A549 treated with CpdA at 1 μM for 4 hours (cell line): Measurements from ENCODE around the gene ARHGAP23. TPM values are rescaled to one million over a fixed set of nuclear protein-coding genes. Genes with fewer than 3 reads are reported as not detected.

Experiments used
- total RNA-seq: library from RNA; stranded (reverse); fragments of 200-300 nt; extraction: Qiagen RNA extraction; gene quantifications from 5 replicates; pipeline ENCODE4 v1.2.3, GENCODE V29; 2022; ENCODE audit warnings: low read depth

ARHGAP23 gene
- 36.2 to 48.8 TPM (median 45.9 TPM) in 5 replicates for total RNA-seq

GRCh38 chr17:38428112-38428642, at the start of gene ARHGAP23:
Gene ARHGAP23 (plus strand): TSS chr17:38428464. CDS start chr17:38428486, 22 bp downstream.

Other genes starting within 250 kb of the ARHGAP23 start
- not detected in 5 replicates for gene TBC1D3, start 235.9 kb upstream of the ARHGAP23 start, total RNA-seq
- 65.1 to 67.7 TPM (median 67.2 TPM) in 5 replicates for gene MRPL45, start 131.3 kb upstream of the ARHGAP23 start, total RNA-seq
- gene GPR179, start 84.5 kb upstream of the ARHGAP23 start, total RNA-seq = 0.03 to 0.08 TPM (median 0.04 TPM) in 4 of 5 replicates, not detected in the other
- 12.1 to 17.4 TPM (median 16.1 TPM) in 5 replicates for gene SOCS7, start 76.6 kb upstream of the ARHGAP23 start, total RNA-seq
- gene SRCIN1, start 177.5 kb downstream of the ARHGAP23 start, total RNA-seq = 0.84 to 3.1 TPM (median 2.3 TPM) in 5 replicates
- 11.2 to 15.0 TPM (median 14.6 TPM) in 5 replicates for gene EPOP, start 246.5 kb downstream of the ARHGAP23 start, total RNA-seq